ENCODE measurements around the gene P2RY10. TPM values are rescaled to one million over a fixed set of nuclear protein-coding genes. Genes with fewer than 3 reads are reported as not detected.
A peak's percentile ranks its signal among the peaks of the same experiment; 100 is the strongest.
"Not testable (repeated sequence)": the region's sequence is repeated elsewhere in the genome, so short reads cannot be mapped to it uniquely, and the experiment has no call there.

P2RY10 gene
- total RNA-seq, 2 experiments from 2014 or later = 76.0 to 77.4 TPM

DNA sequence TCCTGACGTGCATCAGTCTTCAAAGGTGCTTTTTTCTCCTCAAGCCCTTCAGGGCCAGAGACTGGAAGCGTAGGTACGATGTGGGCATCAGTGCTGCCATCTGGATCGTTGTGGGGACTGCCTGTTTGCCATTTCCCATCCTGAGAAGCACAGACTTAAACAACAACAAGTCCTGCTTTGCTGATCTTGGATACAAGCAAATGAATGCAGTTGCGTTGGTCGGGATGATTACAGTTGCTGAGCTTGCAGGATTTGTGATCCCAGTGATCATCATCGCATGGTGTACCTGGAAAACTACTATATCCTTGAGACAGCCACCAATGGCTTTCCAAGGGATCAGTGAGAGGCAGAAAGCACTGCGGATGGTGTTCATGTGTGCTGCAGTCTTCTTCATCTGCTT is 15.7 kb downstream of the P2RY10 start:
- no peak for DNase-seq
- H3K4me1 Mint-ChIP-seq = peaks cover 38% of the 10 kb centered on the region
- H3K4me3 Mint-ChIP-seq = no peak overlapping the region
- POLR2A ChIA-PET = no interaction called here
- no peak overlapping the region for H3K27ac Mint-ChIP-seq
- H3K27me3 Mint-ChIP-seq = no peaks in the 10 kb centered on the region
- H3K36me3 Mint-ChIP-seq = peaks cover 67% of the 10 kb centered on the region
- peaks cover 9% of the 10 kb centered on the region for H3K9me3 Mint-ChIP-seq
- ATAC-seq (ENCODE audit: low read depth) = no peak

GRCh38 chrX:78964598-78964997 is 19.4 kb downstream of the P2RY10 start:
- Mint-ChIP-seq H3K4me3 (no peak overlapping the region), H3K36me3 (peaks cover 45% of the 10 kb centered on the region), H3K27me3 (no peaks in the 10 kb centered on the region), H3K4me1 (peaks cover 14% of the 10 kb centered on the region), H3K27ac (no peak overlapping the region), H3K9me3 (peaks cover 14% of the 10 kb centered on the region)
- no peak for DNase-seq
- POLR2A ChIA-PET = interaction anchor here (1.4 kb wide), 1 partner anchor 15 kb away, joined by 5 read pairs; no protein-coding TSS in a partner anchor
- no peak for ATAC-seq (ENCODE audit: low read depth)

DNA sequence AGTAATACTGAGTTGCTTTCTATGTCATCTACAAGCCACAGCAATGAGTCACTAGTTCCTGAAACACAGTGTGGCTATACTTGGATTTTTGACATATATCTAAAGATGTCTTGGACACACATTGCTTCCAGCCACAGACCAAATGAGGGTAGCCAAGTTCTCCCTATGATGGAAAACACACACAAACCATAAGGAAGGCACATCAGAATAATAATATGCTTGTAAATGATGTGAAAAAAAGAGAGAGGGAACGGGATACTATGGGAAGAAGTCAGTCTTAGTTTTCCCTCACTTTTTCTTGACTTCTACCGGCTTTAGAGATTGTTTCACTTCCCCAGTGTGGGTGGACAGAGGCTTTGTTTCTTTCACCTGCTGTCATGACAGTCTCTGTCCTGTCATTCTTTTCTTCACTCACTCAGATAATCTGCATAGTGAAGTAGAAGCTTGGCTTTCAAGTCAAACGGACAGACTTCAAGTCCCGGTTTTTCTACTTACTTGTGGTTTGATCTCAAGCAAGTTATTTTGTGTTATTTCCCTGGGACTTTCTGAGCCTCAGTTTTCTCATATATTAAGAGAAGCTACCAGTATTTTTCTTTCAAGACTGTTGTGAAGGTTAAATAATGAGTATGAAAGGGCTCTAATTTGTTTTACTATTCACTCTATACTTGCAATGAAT is 34.7 kb downstream of the P2RY10 start:
- peaks cover 6% of the 10 kb centered on the region for H3K4me1 Mint-ChIP-seq
- POLR2A ChIA-PET = no interaction called here
- ATAC-seq (ENCODE audit: low read depth) (no peak), DNase-seq (no peak)
- peak overlapping the region; percentile 65 for H3K4me3 Mint-ChIP-seq
- H3K27ac Mint-ChIP-seq = peak overlapping the region; percentile 60
- H3K9me3 Mint-ChIP-seq = peaks cover 1% of the 10 kb centered on the region
- peaks cover 8% of the 10 kb centered on the region for H3K36me3 Mint-ChIP-seq
- no peaks in the 10 kb centered on the region for H3K27me3 Mint-ChIP-seq

DNA sequence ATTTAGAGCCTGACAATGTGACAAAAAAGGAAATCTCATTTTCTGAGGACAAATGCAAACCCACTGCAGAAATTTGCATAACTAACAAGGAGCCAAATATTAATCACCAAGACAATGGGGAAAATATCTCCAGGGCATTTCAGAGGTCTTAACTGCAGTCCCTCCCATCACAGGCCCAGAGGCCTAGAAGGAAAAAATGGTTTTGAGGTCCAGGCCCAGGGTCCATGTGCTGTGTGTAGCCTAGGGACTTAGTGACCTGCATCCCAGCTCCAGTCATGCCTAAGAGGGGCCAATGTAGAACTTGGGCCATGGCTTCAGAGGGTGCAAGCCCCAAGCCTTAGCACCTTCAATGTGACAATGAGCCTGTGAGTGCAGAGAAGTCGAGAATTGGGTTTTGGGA is 44.2 kb downstream of the P2RY10 start:
- no peaks in the 10 kb centered on the region for H3K27me3 Mint-ChIP-seq
- no peak overlapping the region for H3K4me3 Mint-ChIP-seq
- H3K4me1 Mint-ChIP-seq = no peaks in the 10 kb centered on the region
- H3K9me3 Mint-ChIP-seq = peaks cover 9% of the 10 kb centered on the region
- ATAC-seq (ENCODE audit: low read depth) = no peak
- POLR2A ChIA-PET = no interaction called here
- no peak for DNase-seq
- H3K27ac Mint-ChIP-seq = no peak overlapping the region
- peaks cover 11% of the 10 kb centered on the region for H3K36me3 Mint-ChIP-seq

GRCh38 chrX:78997870-78998558 is 52.8 kb downstream of the P2RY10 start:
- ATAC-seq (ENCODE audit: low read depth) = peak; percentile 76
- Mint-ChIP-seq H3K4me1 (peaks cover 6% of the 10 kb centered on the region), H3K27me3 (no peaks in the 10 kb centered on the region), H3K4me3 (peak overlapping the region; percentile 17), H3K36me3 (no peaks in the 10 kb centered on the region), H3K27ac (peak overlapping the region; percentile 50), H3K9me3 (peaks cover 2% of the 10 kb centered on the region)
- POLR2A ChIA-PET = interaction anchor here (0.6 kb wide), 1 partner anchor 440 kb away, joined by 4 read pairs; no protein-coding TSS in a partner anchor
- DNase-seq = peak; percentile 42

DNA sequence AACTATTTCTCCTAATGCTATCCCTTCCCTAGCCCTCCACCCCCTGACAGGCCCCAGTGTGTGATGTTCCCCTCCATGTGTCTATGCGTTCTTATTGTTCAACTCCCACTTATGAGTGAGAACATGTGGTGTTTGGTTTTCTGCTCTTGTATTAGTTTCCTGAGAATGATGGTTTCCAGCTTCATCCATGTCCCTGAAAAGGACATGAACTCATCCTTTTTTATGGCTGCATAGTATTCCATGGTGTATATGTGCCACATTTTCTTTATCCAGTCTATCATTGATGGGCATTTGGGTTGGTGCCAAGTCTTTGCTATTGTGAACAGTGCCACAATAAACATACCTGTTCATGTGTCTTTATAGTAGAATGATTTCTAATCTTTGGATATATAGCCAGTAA is 62.3 kb downstream of the P2RY10 start:
- not testable (repeated sequence) for H3K4me1 Mint-ChIP-seq

More for the DNA sequence above, 62.3 kb downstream of the P2RY10 start:
- DNase-seq; ATAC-seq (ENCODE audit: low read depth); POLR2A ChIA-PET; H3K27ac Mint-ChIP-seq; H3K36me3 Mint-ChIP-seq; H3K27me3 Mint-ChIP-seq; H3K4me3 Mint-ChIP-seq: not testable (repeated sequence)
- H3K9me3 Mint-ChIP-seq = peaks cover 17% of the 10 kb centered on the region

Small RNAs within 50 kb of the gene (microRNA-seq; reads per million reads assigned to microRNA genes)
- gene MIR4328 = not detected

Other genes with a start within 250 kb of the P2RY10 start
- not detected for gene LPAR4, start 197.7 kb upstream of the P2RY10 start, total RNA-seq
- gene GPR174, start 199.3 kb downstream of the P2RY10 start, total RNA-seq = 10 to 100 TPM; 56.1 to 59.4 TPM

Measured in activated naive CD8-positive, alpha-beta T cell treated with anti-CD3 and anti-CD28 coated beads, Interleukin-2, amount 10 ng/mL, durations not matched to agents 7 days and 5 days (primary cell).